Liver (tissue), 9 donors: ENCODE measurements around the gene ZNF654. TPM values are rescaled to one million over a fixed set of nuclear protein-coding genes. Genes with fewer than 3 reads are reported as not detected.

Source experiments
- DNase-seq: peaks from one replicate; pipeline ENCODE4 v3.0.0-alpha.2; 2017; ENCODE audit warnings: low spot score
- H3K27ac ChIP-seq, 2 donors: one replicate each; pipeline ENCODE4 v1.7.0; 2013; ENCODE audit warnings: inconsistent platforms in 2 of 2, low read length in 2 of 2, control low read depth in 1 of 2, low read depth in 1 of 2, mild to moderate bottlenecking in 1 of 2
- H3K27me3 ChIP-seq, 4 donors: one replicate each; pipeline versions ENCODE4 v1.6.1 to v1.7.0; 2013; ENCODE audit warnings: low read length in 3 of 4, inconsistent platforms in 1 of 4, mild to moderate bottlenecking in 1 of 4, moderate library complexity in 1 of 4; ENCODE audit not compliant: control insufficient read depth in 4 of 4, insufficient read depth in 4 of 4
- H3K36me3 ChIP-seq, 4 donors: one replicate each; pipeline versions ENCODE4 v1.6.1 to v1.7.0; 2013; ENCODE audit warnings: low read length in 3 of 4, mild to moderate bottlenecking in 3 of 4, low read depth in 1 of 4, moderate library complexity in 1 of 4; ENCODE audit not compliant: control insufficient read depth in 4 of 4, insufficient read depth in 3 of 4
- H3K4me1 ChIP-seq, 4 donors: one replicate each; pipeline versions ENCODE4 v1.6.1 to v1.7.0; 2013; ENCODE audit warnings: low read length in 3 of 4, mild to moderate bottlenecking in 3 of 4, moderate library complexity in 1 of 4; ENCODE audit not compliant: control insufficient read depth in 4 of 4, insufficient read depth in 4 of 4
- H3K4me3 ChIP-seq, 3 donors: one replicate each; pipeline versions ENCODE4 v1.6.1 to v1.7.0; 2013; ENCODE audit warnings: low read length in 3 of 3, control low read depth in 1 of 3, low read depth in 1 of 3, mild to moderate bottlenecking in 1 of 3
- H3K9ac ChIP-seq, 2 donors: one replicate each; pipeline ENCODE4 v1.7.0; 2013; ENCODE audit warnings: low read length in 2 of 2, mild to moderate bottlenecking in 2 of 2, moderate library complexity in 2 of 2, control low read depth in 1 of 2, low read depth in 1 of 2
- H3K9me3 ChIP-seq, 4 donors: one replicate each; pipeline versions ENCODE4 v1.6.1 to v1.7.0; 2013; ENCODE audit warnings: low read length in 3 of 4; ENCODE audit not compliant: control insufficient read depth in 4 of 4
- EGR1 ChIP-seq, 2 donors: IDR thresholded peaks; 2 replicates each; pipeline ENCODE4 v1.6.1; 2016 to 2018; ENCODE audit warnings: antibody characterized with exemption in 2 of 2, low read depth in 2 of 2
- FOXA1 ChIP-seq: IDR thresholded peaks from 2 replicates; pipeline ENCODE4 v1.6.1; 2016; ENCODE audit warnings: antibody characterized with exemption
- FOXA2 ChIP-seq: IDR thresholded peaks from 2 replicates; pipeline ENCODE4 v1.6.1; 2016; ENCODE audit warnings: antibody characterized with exemption
- HNF4A ChIP-seq, 2 donors: conservative IDR thresholded peaks; 2 replicates each; pipeline ENCODE4 v1.6.1; 2016; ENCODE audit warnings: antibody characterized with exemption in 2 of 2, mild to moderate bottlenecking in 2 of 2
- HNF4G ChIP-seq: IDR thresholded peaks from 2 replicates; pipeline ENCODE4 v1.6.1; 2016; ENCODE audit warnings: antibody characterized with exemption
- JUND ChIP-seq, 2 donors: IDR thresholded peaks; 2 replicates each; pipeline ENCODE4 v1.6.1; 2016; ENCODE audit warnings: antibody characterized with exemption in 2 of 2
- NR2F2 ChIP-seq: IDR thresholded peaks from 2 replicates; pipeline ENCODE4 v1.6.1; 2016; ENCODE audit warnings: antibody characterized with exemption
- RAD21 ChIP-seq, 2 donors: IDR thresholded peaks; 2 replicates each; pipeline ENCODE4 v1.6.1; 2016; ENCODE audit warnings: antibody characterized with exemption in 2 of 2, mild to moderate bottlenecking in 2 of 2
- RXRA ChIP-seq, 2 donors: IDR thresholded peaks; 2 replicates each; pipeline ENCODE4 v1.6.1; 2017 to 2018; ENCODE audit warnings: antibody characterized with exemption in 2 of 2, mild to moderate bottlenecking in 1 of 2
- TAF1 ChIP-seq: conservative IDR thresholded peaks from 2 replicates; pipeline ENCODE4 v1.6.1; 2016; ENCODE audit warnings: antibody characterized with exemption, mild to moderate bottlenecking
- YY1 ChIP-seq: IDR thresholded peaks from 2 replicates; pipeline ENCODE4 v1.6.1; 2016; ENCODE audit warnings: antibody characterized with exemption, mild to moderate bottlenecking
- WGBS: extraction: QIAGEN DNeasy Blood & Tissue Kit; methylation state at CpG from one replicate; pipeline ENCODE4 v1.1.7; 2013; 5-methylcytosine and 5-hydroxymethylcytosine counted together
- polyA plus RNA-seq, 2 donors: library from polyadenylated mRNA; stranded (reverse) in 1 of 2; unstranded in 1 of 2; fragments of 200-250 nt in 1 of 2; fragments of >200 nt in 1 of 2; fragmentation: Nextera tagmentation in 1 of 2; extraction: Ambion mirVana in 1 of 2; gene quantifications; one replicate each; pipeline versions ENCODE4 v1.2.1 to v1.2.3, GENCODE V29; 2013 to 2015
- total RNA-seq, 2 donors: library from RNA; depleted of rRNA; stranded (reverse); fragments of >200 nt; gene quantifications; one replicate each; pipeline ENCODE4 v1.2.3, GENCODE V29; 2014
- TF ChIP-seq, protein P1 (sequence below): IDR thresholded peaks from 2 replicates; pipeline ENCODE4 v1.6.1; 2016; ENCODE audit warnings: antibody characterized with exemption, mild to moderate bottlenecking
- TF ChIP-seq, protein P2 (sequence below): fragments of 150-350 bp; IDR thresholded peaks from 2 replicates; pipeline ENCODE4 v1.5.1; 2017; ENCODE audit warnings: improper control_type of control experiment, low read depth, low read length; ENCODE audit not compliant: missing input control
- TF ChIP-seq, protein P3 (sequence below): IDR thresholded peaks from 2 replicates; pipeline ENCODE4 v1.6.1; 2016; ENCODE audit warnings: antibody characterized with exemption
- TF ChIP-seq, protein P4 (sequence below): IDR thresholded peaks from 2 replicates; pipeline ENCODE4 v1.6.1; 2016; ENCODE audit warnings: antibody characterized with exemption
- TF ChIP-seq, protein P5 (sequence below): IDR thresholded peaks from 2 replicates; pipeline ENCODE4 v1.6.1; 2016; ENCODE audit warnings: antibody characterized with exemption
- donor health status: healthy.
- donor health status: healthy.
- donor health status: healthy.
- donor health status: healthy.
- donor health status: healthy.

Gene ZNF654
- total and polyA plus RNA-seq, 4 donors, result 2.2 to 10.1 (median 5.4) TPM

DNA sequence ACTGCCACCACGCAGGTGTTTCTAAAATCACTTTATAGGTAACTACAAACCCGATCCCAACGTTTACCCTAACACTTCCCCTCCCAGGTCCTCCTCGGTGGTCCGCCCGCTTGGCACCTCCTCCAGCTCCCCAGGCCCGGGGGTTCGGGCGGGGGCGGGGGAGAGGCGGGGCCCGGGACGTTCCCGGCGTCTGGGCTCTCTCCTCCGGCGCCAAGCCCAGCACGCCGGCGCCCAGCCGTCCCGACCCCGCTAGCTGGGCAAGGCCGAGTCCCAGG is 812 bp upstream of the ZNF654 start:
- TF ChIP-seq, protein P1, sequence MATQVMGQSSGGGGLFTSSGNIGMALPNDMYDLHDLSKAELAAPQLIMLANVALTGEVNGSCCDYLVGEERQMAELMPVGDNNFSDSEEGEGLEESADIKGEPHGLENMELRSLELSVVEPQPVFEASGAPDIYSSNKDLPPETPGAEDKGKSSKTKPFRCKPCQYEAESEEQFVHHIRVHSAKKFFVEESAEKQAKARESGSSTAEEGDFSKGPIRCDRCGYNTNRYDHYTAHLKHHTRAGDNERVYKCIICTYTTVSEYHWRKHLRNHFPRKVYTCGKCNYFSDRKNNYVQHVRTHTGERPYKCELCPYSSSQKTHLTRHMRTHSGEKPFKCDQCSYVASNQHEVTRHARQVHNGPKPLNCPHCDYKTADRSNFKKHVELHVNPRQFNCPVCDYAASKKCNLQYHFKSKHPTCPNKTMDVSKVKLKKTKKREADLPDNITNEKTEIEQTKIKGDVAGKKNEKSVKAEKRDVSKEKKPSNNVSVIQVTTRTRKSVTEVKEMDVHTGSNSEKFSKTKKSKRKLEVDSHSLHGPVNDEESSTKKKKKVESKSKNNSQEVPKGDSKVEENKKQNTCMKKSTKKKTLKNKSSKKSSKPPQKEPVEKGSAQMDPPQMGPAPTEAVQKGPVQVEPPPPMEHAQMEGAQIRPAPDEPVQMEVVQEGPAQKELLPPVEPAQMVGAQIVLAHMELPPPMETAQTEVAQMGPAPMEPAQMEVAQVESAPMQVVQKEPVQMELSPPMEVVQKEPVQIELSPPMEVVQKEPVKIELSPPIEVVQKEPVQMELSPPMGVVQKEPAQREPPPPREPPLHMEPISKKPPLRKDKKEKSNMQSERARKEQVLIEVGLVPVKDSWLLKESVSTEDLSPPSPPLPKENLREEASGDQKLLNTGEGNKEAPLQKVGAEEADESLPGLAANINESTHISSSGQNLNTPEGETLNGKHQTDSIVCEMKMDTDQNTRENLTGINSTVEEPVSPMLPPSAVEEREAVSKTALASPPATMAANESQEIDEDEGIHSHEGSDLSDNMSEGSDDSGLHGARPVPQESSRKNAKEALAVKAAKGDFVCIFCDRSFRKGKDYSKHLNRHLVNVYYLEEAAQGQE, result no peak
- TF ChIP-seq, protein P2, sequence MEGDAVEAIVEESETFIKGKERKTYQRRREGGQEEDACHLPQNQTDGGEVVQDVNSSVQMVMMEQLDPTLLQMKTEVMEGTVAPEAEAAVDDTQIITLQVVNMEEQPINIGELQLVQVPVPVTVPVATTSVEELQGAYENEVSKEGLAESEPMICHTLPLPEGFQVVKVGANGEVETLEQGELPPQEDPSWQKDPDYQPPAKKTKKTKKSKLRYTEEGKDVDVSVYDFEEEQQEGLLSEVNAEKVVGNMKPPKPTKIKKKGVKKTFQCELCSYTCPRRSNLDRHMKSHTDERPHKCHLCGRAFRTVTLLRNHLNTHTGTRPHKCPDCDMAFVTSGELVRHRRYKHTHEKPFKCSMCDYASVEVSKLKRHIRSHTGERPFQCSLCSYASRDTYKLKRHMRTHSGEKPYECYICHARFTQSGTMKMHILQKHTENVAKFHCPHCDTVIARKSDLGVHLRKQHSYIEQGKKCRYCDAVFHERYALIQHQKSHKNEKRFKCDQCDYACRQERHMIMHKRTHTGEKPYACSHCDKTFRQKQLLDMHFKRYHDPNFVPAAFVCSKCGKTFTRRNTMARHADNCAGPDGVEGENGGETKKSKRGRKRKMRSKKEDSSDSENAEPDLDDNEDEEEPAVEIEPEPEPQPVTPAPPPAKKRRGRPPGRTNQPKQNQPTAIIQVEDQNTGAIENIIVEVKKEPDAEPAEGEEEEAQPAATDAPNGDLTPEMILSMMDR, result no peak
- TF ChIP-seq EGR1 (IDR thresholded peaks at IDR 0.05; ENCODE audit: low read depth in 2 of 2), result no peak
- no peak for TF ChIP-seq RAD21 (IDR thresholded peaks at IDR 0.05)
- TF ChIP-seq HNF4G, result no peak
- TF ChIP-seq NR2F2, result no peak
- no peak for TF ChIP-seq YY1
- TF ChIP-seq, protein P3, sequence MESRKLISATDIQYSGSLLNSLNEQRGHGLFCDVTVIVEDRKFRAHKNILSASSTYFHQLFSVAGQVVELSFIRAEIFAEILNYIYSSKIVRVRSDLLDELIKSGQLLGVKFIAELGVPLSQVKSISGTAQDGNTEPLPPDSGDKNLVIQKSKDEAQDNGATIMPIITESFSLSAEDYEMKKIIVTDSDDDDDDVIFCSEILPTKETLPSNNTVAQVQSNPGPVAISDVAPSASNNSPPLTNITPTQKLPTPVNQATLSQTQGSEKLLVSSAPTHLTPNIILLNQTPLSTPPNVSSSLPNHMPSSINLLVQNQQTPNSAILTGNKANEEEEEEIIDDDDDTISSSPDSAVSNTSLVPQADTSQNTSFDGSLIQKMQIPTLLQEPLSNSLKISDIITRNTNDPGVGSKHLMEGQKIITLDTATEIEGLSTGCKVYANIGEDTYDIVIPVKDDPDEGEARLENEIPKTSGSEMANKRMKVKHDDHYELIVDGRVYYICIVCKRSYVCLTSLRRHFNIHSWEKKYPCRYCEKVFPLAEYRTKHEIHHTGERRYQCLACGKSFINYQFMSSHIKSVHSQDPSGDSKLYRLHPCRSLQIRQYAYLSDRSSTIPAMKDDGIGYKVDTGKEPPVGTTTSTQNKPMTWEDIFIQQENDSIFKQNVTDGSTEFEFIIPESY, result no peak
- no peak for TF ChIP-seq JUND (IDR thresholded peaks at IDR 0.05)
- TF ChIP-seq RXRA (IDR thresholded peaks at IDR 0.05), result no peak
- TF ChIP-seq HNF4A (conservative IDR thresholded peaks at IDR 0.05), result no peak
- no peak for TF ChIP-seq FOXA1
- no peak for TF ChIP-seq TAF1
- TF ChIP-seq, protein P4, sequence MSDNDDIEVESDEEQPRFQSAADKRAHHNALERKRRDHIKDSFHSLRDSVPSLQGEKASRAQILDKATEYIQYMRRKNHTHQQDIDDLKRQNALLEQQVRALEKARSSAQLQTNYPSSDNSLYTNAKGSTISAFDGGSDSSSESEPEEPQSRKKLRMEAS, result no peak
- TF ChIP-seq, protein P5, sequence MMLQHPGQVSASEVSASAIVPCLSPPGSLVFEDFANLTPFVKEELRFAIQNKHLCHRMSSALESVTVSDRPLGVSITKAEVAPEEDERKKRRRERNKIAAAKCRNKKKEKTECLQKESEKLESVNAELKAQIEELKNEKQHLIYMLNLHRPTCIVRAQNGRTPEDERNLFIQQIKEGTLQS, result no peak
- TF ChIP-seq FOXA2, result no peak
- Histone ChIP-seq H3K4me1 (peaks cover 0 to 34% (median 24%) of the 10 kb centered on the region in 4 donors), H3K36me3 (peaks cover 5 to 13% (median 7%) of the 10 kb centered on the region in 4 donors), H3K9ac (peak overlapping the region; percentile 66 to 76), H3K27me3 (no peaks in the 10 kb centered on the region), H3K4me3 (peak overlapping the region; percentile 82 to 84 (median 83)), H3K27ac (peak overlapping the region; percentile 88 to 94), H3K9me3 (no peaks in the 10 kb centered on the region)
- no peak for DNase-seq
- under 1% methylated on average over 24 of the region's 24 CpGs for WGBS
